HUES48 (cell line): ENCODE data around the gene PHLDA2.

ENCODE experiments used
- H3K27ac ChIP-seq: one replicate; pipeline ENCODE4 v1.7.0; 2013; ENCODE audit warnings: low read depth, low read length, inconsistent platforms
- H3K27me3 ChIP-seq: 2 replicates; pipeline ENCODE4 v1.6.1; 2013; ENCODE audit warnings: mild to moderate bottlenecking, low read length; ENCODE audit not compliant: control insufficient read depth, insufficient read depth
- H3K36me3 ChIP-seq: 2 replicates; pipeline ENCODE4 v1.6.1; 2013; ENCODE audit warnings: low read length; ENCODE audit not compliant: control insufficient read depth, insufficient read depth
- H3K4me1 ChIP-seq: 2 replicates; pipeline ENCODE4 v1.6.1; 2013; ENCODE audit warnings: mild to moderate bottlenecking, low read length; ENCODE audit not compliant: control insufficient read depth, insufficient read depth
- H3K4me3 ChIP-seq: 2 replicates; pipeline ENCODE4 v1.5.1; 2013; ENCODE audit warnings: mild to moderate bottlenecking, low read depth, low read length
- H3K9ac ChIP-seq: 2 replicates; pipeline ENCODE4 v1.6.1; 2013; ENCODE audit warnings: mild to moderate bottlenecking, low read depth, low read length, moderate library complexity
- H3K9me3 ChIP-seq: 2 replicates; pipeline ENCODE4 v1.6.1; 2013; ENCODE audit warnings: low read length; ENCODE audit not compliant: control insufficient read depth, insufficient read depth

The PHLDA2 gene

DNA sequence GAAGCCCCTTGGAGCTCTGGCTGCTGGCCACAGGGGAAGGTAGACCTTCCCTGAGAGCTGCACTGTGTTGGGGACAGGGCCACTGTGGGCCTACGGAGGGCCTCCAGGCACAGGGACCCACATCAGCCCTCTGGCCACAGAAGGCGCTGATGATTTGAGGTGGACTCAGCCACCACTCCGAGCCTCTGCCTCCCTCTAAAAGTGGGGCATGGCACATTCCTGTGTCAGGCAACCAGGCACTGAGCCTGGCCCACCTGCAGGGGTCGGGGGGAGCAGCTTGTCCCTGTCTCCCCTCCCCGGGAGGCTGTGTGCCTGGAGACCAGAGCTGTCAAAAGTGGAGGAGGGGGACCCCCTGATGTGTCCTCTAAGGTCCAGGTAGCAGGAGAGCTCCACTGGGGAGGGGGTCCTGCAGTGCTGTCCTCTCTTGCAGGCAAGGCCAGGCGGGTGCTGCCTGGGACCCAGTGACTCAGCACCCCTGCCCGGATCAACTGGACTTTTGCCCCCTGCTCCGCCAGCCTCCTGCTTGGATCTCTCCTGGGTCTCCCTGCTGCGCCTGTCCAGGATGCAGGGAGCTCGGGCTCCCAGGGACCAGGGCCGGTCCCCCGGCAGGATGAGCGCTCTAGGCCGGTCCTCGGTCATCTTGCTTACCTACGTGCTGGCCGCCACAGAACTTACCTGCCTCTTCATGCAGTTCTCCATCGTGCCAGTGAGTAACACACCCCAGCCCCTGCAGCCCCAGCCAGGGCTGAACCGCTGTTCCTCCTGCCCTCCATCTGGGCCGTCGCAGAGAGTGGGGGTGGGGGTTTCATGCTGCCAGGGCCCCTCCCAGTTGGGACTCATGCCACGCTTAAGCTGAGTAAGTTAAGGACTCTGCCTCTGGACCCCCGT is 26.2 kb downstream of the PHLDA2 start:
- Histone ChIP-seq H3K9me3 (no peaks in the 10 kb centered on the region), H3K36me3 (no peaks in the 10 kb centered on the region), H3K4me3 (peak overlapping the region; percentile 66; the same call in 1 of the 2 replicates), H3K27ac (peak overlapping the region; percentile 22), H3K27me3 (peaks cover 15% of the 10 kb centered on the region), H3K9ac (no peak overlapping the region), H3K4me1 (peaks cover 13% of the 10 kb centered on the region)

DNA sequence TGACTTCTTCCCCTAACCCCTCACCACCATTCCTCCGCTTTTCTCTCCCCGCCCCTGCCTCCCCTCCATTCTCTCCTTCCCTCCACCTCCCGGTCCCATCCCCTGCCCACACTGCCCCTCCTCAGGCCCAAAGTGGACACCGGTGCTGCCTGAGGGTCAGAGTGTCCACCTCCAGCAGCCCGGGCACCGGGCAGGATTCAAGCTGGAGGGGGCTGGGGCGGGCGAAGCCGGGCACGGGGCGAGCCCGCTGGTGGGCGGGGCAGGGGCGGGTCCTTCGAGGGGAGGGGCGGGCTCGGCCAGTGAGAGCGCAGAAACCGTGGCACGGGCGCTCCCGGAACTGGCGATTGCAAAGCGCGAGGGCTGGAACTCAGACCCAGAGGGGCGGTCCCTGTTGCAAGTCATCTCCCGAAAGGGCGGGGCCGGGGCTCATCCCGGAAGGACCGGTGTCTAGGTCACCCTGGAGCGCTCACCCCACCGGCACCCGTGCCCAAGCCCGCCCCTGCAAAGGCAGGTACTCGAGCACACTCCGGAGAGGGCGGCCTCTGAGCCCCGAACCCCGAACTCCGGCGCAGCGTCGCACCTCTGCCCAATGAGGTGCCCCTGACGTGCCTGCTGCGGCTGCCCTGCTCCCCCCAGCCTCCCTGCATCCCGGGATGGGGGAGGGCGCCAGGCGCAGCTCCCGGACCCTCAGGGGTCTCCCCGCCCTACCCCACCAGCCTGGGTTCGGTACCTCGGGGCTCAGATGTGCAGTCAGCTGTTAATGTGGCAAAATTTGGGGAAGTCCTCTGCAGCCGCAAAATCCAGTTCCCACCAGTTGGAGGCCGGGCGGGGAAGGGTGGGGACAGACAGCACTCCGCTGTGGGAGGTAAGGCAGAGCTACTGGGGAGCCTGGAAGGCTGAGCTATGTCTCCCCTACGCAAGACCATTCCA is 27.1 kb downstream of the PHLDA2 start:
- peaks cover 15% of the 10 kb centered on the region for H3K27me3 ChIP-seq
- no peak overlapping the region for H3K9ac ChIP-seq
- peaks cover 13% of the 10 kb centered on the region for H3K4me1 ChIP-seq
- peak overlapping the region; percentile 22 for H3K27ac ChIP-seq
- H3K9me3 ChIP-seq = no peaks in the 10 kb centered on the region
- no peaks in the 10 kb centered on the region for H3K36me3 ChIP-seq
- H3K4me3 ChIP-seq = peak overlapping the region; percentile 66

DNA sequence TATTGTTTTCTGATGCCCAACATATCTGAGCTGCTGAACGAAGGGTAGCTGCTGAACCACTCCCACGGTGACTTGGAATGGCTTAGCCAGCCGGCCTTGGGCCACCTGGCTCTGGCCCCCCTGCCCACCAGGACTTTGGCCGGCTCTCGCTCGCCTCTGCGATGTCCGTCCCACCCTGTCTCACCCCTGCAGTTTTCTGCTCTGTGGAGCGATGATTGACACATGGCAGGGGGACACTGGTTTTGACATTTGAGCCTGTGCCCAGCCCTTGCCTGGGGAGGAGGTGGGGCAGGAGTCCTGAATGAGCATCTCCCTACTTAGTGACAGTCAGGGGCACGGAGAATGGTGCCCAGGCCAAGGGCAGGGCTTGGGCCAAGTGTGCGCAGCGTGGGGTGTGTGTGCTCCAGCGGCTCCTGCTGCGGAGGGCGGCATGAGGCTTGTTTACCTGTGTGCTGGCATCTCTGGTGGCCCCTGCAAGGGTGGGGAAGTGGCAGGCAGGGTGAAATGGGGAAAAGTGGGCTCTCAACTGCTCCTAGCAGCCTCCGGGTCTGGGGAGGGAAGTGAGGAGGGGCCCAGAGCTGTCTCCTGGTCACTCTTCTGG is 27.9 kb downstream of the PHLDA2 start:
- no peak overlapping the region for H3K9ac ChIP-seq
- H3K27ac ChIP-seq = no peak overlapping the region
- H3K4me1 ChIP-seq = peaks cover 13% of the 10 kb centered on the region
- peak overlapping the region; percentile 60 for H3K4me3 ChIP-seq
- no peaks in the 10 kb centered on the region for H3K36me3 ChIP-seq
- H3K9me3 ChIP-seq = no peaks in the 10 kb centered on the region
- peaks cover 15% of the 10 kb centered on the region for H3K27me3 ChIP-seq

GRCh38 chr11:2899080-2899783 is 30.0 kb downstream of the PHLDA2 start:
- H3K9me3 ChIP-seq = no peaks in the 10 kb centered on the region
- no peak overlapping the region for H3K4me3 ChIP-seq
- peaks cover 15% of the 10 kb centered on the region for H3K27me3 ChIP-seq
- H3K4me1 ChIP-seq = peaks cover 13% of the 10 kb centered on the region
- H3K9ac ChIP-seq = no peak overlapping the region
- H3K36me3 ChIP-seq = no peaks in the 10 kb centered on the region
- no peak overlapping the region for H3K27ac ChIP-seq

DNA sequence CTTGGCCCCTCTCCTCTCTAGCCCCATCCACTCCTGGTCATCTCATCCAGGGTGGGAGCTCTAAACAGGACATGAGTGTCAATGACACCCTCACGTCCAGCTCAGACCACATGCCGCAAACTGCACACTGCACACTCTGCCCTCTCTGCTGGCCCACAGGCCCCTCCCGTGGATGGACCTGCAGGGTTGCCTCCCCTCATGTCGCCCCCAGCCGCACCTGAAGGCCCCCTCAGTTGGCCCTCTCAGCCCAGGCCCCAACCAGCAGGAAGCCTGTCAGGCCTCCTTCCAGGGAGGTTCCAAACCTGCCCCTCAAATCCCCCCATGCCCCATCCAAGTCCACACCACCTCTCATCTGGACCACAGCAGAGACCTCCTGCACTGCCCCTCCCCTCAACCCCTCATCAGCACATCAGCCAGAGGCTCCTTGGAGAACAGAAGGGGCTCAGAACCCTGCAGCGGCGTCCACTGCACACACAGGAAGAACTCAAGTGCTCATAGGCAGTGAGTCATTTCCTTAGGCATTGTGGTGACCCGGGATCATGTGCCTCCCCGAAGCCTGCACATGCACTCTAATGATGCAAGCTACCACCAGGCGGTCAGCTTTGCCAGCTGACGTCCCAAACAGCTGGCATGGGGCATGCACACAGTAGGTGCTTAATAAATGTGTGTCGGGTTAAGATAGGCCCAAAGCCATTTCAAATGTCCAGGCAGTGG is 30.7 kb downstream of the PHLDA2 start:
- no peaks in the 10 kb centered on the region for H3K36me3 ChIP-seq
- H3K4me3 ChIP-seq = no peak overlapping the region
- H3K9ac ChIP-seq = no peak overlapping the region

DNA sequence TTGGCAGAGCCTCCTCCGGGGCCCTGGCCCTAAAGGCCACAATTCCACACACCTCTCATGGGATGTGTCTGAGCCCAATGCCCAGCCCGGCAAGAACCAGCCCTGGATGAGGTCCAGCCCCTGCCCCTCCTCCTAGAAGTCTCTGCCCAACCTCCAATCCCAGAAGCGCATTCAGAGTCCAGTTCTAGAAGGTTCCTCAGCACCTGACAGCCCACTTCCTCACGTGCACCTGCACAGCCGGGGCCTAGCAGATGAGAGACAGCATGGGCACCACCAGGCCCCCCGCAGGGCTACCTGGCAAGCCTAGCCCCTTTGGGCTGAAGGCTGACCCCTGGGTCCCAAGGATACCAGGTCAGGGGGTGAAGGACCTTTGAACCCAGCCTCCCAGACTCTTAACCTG is 32.2 kb downstream of the PHLDA2 start:
- Histone ChIP-seq H3K36me3 (no peaks in the 10 kb centered on the region), H3K9me3 (no peaks in the 10 kb centered on the region), H3K27ac (no peak overlapping the region), H3K9ac (no peak overlapping the region), H3K27me3 (peaks cover 15% of the 10 kb centered on the region), H3K4me1 (0 out of 2 replicates have a peak, but pooled peaks cover 6% of the 10 kb centered on the region), H3K4me3 (no peak overlapping the region)

More for the DNA sequence above, 30.7 kb downstream of the PHLDA2 start:
- Histone ChIP-seq H3K27ac (no peak overlapping the region), H3K27me3 (peaks cover 15% of the 10 kb centered on the region), H3K4me1 (peaks cover 13% of the 10 kb centered on the region), H3K9me3 (no peaks in the 10 kb centered on the region)

DNA sequence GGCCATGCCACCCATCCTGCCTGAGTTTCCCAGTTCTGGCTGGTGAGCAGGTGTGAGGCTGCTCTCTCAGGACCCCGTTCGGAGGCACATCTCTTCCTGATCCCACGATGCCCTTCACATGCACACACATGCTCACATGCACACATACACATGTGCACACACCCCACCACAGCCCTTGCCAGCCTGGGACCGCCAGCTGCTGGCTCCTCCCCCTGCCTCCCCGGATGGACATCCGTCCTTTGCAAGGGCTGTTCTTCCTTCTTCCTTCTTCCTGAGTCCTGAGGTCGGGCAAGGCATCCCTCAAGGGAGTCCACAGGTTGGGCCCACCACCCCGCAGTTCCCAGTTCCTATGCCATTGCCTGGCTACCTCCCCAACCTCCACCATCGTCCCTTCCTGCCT is 33.2 kb downstream of the PHLDA2 start:
- Histone ChIP-seq H3K4me1 (peaks cover 10% of the 10 kb centered on the region; the same call in 1 of the 2 replicates), H3K27me3 (peaks cover 11% of the 10 kb centered on the region), H3K4me3 (no peak overlapping the region), H3K9ac (no peak overlapping the region), H3K27ac (no peak overlapping the region), H3K36me3 (no peaks in the 10 kb centered on the region), H3K9me3 (no peaks in the 10 kb centered on the region)

DNA sequence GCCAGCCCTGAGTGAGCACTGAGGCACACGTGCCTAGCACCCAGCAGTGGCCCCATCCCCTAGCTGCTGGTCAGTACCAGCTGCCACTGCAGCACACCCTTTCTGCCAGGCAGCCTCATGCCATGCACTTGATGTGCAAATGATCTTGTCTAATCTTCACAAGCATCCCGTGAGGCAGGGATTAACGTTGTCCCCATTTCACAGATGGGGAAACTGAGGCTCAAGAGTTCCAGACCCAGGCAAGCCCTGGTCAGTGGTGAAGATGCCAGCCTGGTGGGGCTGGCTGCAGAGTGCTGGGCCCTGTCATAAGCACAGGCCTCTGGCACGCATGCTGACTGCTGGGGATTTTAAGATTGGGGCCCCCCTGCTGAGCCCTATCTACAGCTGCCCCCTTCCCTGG is 35.3 kb downstream of the PHLDA2 start:
- H3K9ac ChIP-seq = no peak overlapping the region
- H3K4me3 ChIP-seq = no peak overlapping the region
- peaks cover 14% of the 10 kb centered on the region for H3K4me1 ChIP-seq
- H3K27ac ChIP-seq = no peak overlapping the region
- peaks cover 13% of the 10 kb centered on the region; the same call in 1 of the 2 replicates for H3K27me3 ChIP-seq
- no peaks in the 10 kb centered on the region for H3K36me3 ChIP-seq
- H3K9me3 ChIP-seq = no peaks in the 10 kb centered on the region

DNA sequence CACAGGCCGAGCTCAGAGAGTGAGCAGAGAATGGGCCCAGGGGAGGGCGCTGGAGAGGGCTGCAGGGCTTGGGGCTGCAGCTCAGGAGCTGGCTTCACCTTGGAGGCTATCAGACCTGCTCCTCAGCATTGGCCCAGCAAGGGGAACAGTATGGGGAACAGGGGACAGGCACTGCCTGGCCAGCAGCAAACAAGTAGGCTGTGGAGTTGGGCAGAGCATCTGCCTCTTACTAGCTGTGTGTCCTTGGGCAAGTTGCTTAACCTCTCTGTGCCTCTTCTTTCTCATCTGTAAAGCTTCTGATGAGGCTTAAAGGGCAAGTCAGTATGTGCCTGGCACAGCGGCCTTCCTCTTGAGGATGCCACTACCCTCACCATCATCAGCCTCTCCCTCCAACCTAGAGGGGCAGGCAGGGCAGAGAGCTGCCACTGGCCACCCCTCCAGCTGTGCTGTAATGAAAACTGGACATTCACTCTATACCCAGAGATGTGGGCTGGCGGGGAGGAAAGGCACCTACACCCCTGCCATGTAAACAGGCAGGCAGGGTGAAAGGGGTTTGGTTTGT is 36.2 kb downstream of the PHLDA2 start:
- Histone ChIP-seq H3K27me3 (peaks cover 20% of the 10 kb centered on the region; the same call in 1 of the 2 replicates), H3K36me3 (no peaks in the 10 kb centered on the region), H3K4me1 (peaks cover 14% of the 10 kb centered on the region), H3K4me3 (peak overlapping the region; percentile 61), H3K9me3 (no peaks in the 10 kb centered on the region), H3K27ac (peak overlapping the region; percentile 68), H3K9ac (0 out of 2 replicates have a peak overlapping the region, but pooled peaks have one; percentile 60)
